KG1 (cell line): ENCODE measurements around the gene SYP.
"Not testable (repeated sequence)": the region's sequence is repeated elsewhere in the genome, so short reads cannot be mapped to it uniquely, and the experiment has no call there.

Experiments used
- DNase-seq: peaks from one replicate; lab custom pipeline; 2025; lab: John Stamatoyannopoulos, UW

Gene SYP

DNA sequence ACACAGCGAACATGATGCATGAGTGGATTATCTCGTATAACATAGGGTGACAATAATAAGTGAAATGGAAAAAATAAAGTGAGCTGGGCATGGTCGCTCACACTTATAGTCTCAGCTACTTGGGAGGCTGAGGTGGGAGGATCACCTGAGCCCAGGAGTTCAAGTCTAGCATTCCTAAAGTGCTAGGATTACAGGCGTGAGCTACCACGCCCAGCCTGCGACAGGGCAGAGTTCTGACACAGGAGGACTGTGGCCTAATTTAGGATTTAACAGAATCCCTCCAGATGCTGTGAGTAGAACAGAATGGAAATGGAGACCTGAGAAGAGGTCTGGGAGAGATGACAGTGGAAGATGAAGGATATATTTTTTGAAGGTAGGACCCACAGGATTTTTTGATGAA is 10.4 kb downstream of the SYP start:
- no peak for DNase-seq

DNA sequence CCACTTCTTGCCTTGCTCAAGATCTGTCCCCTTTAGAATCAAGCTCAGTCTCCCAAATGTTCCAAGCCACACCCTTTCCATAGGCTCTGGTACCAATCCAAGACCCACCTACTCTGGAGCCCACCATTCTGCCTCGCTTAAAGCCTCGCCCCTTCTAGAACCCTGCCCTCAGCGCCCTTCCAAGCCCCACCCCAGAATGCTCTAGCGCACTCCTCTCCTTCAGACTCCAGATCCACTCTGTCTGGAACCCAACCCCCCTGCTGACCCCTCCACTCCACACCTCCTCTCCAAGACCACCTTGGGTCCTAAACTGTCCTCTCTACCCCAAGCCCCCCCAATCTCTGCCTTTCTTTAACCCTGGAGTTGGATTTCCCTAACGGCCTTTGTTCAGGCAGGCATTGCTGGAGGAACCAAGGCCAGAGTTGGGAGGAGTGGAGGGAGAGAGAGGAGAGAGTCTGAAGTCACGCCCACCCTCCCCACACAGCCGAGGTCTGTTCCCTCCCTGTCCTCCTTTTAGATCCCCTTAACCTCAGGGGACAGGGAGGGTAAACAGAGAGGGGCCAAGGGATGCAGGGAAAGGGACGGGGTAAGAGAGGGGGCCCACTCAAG is 11.4 kb downstream of the SYP start:
- DNase-seq = no peak

DNA sequence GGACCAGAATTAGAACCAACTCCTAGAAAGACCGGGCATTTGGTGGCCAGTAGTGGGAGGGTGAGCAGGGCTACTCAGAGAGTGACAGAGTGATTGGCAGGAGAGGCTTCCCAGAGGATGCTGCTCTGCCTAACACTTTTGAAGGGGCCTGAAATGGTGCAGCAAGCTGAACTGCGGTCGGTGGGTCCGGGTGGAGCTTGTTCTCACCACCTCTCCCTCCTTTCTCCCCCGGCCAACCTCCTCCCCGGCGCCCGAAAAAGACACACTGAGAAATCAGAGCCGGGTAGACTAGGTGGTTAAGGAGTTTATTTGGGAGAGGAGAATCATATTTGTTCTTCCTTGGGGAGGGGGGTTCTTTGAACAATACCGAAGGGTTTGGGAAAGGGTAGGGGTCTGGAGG is 12.5 kb downstream of the SYP start:
- no peak for DNase-seq

DNA sequence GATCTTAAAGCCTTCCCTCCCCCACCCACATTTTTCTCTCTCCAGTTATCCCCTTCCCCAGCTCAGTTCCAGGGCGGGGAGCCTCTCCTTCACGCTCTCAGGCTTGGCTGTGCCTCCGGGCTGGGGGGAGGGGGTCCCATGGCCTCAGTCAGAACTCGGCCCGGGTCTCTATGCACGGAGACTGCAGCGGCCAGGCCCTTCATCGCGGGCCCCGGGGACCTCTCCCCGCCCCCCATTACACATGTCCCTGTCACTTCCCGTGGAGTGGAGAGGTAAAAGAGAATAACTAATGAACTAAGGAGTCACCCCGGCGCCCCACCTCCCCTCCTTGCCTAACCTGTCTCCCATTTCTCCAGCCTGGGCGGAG is 13.0 kb downstream of the SYP start:
- DNase-seq = no peak

DNA sequence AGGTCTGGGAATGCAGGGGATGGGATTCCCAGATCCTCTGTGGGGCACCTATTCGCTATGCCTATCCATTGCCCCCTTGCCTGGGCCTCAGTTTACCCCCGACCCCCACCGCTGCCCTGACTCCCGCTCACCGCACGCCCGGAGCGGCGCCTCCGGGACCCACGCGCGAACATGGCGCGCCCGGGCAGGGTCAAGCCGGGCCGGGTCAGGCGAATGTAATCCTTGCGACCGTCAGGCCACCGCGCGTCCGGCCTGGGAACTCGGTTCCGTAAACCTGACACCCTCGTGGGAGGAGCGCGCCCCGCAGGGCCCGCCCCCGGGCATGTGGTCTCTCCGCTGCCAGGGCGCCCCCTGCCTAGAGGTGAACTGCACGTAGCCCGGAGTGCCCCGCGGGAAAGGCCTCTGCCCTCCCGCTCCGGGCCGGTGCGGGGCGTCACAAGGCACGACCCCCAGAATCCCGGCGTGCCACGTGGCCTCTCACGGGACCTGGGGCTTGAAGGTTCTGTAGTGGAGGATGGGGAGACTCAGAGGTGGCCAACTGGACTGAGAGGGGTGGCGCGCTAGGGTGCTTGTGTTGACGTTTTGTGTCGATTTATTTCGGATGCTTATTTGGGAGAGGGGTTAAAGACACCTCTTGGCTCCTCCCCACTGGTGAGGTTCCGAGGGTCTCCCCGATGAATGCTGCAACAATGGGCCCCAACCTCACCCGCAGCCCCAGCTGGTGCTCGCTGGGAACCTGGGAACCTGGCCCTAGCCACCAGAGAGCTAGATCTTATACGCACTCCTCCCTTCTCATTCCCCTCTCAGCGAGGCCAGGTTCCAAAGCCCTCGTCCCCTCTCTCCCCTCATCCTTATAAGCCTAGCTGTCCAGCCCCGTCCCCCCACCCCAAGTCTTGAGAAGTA is 13.6 kb downstream of the SYP start, which contains the start of gene PRICKLE3:
Gene PRICKLE3 (minus strand): TSS at position 249 of the 903 bp plus-strand sequence. CDS start 76 bp downstream, at position 173.
- peak; percentile 9 for DNase-seq

DNA sequence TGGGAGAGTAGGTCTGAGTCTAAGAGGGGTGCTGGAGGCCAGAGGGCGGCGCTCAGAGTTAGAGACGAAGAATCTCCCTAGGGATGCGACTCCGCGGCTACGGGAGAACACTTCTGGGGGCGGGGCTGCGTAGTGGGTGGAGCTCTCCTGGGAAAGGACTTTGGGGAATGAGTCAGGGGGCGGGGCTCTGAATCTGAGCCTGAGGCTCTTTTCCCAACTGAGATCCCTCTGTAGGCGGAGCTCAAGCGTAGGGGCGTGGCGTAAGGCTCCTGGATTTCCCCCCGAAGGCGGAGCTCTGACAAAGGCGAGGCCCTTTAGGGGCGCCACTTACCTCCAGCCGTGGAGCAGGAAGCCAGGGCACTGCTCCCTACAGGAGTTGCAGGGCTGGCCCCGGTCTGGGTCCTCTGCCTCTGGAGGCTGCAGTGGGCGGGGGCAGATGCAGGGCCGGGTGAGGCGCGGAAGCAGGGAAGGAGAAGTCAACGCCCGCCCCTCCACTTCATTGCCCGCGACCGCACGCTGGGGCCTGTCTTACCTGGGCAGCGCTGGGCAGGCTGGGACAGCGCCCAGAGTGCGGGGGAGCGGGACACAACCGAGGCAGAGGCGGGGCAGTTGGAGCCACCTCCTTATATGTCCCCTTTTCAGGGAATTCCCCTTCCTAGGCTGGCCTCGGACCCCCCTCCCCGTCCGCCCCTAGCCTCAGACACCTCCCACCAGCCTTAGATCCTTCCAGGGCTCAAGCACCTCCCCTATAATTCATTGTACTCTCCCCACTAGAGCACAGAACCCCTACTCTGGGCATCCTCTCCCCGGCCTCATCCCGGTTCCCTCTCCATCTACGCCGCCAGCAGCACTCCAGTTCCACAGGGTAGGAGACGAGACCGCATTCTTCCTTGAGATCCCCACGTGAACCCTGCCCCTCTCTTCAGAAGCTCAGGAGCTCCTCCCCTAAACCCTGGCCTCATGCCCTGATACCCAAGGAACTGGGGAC is 15.4 kb downstream of the SYP start:
- no peak for DNase-seq

DNA sequence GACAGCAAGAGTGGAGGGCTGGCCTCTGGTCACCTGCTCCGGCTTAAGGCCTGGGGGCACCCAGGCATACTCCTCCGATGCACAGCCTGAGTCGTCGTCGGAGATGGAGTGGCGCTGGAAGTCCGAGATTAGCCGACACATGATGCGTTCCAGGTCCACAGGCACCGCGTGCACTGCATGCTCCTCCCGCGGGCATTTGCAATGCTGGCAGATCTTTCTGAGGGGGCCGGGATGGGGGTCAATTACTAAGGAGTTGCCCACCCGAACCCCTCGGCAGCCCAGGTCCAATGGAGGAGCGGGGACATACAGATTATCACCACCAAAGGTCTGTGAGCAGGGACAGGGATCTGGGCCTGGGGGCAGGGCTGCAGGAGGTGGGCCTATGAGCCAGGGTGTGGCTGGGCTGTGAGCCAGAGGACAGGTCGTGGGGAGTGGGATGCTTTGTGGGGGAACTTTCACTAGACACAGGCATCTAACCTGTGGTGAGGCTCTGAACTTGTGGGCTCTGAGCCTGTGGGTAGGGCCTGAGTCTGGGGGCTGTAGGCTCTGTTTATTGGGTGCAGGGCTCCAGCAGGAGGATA is 16.2 kb downstream of the SYP start:
- no peak for DNase-seq

DNA sequence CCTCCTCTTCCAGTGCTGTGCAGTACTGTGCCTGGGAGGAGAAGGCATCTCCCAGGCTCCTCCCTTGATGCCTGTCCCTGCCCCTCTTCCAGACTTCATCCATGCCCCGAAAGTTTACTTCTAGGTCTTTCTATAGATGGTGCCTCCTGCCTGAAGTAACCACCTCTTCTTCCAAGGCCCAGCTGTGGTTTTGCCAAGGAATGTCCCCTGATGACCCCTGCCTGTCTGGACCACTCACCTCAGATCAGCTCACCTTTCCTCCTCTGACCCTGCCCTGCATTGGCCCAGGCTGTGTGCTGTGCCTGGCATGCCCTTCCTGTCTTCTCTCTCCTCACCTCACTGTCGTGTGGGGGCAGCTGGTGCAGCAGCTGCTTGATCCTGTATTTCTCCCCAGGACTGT is 20.6 kb downstream of the SYP start:
- no peak for DNase-seq

DNA sequence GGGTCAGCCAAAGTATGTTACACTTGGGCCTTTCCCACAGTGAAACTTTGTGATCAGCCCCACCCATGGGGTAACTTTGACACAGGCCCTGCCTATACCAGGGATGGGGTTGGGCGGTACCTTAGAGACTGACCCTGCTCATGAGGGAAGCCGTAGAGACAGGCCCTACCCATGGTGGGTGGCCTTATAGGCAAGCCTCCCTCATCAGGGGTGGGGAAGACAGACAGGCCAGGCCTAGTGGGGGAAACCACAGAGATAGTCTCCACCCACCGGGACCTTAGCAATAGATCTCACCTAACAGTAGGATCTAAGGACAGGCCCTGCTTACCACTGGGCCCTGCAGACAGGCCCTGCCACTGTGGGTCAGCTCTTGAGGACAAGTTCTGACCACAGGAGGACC is 21.5 kb downstream of the SYP start:
- DNase-seq = no peak

DNA sequence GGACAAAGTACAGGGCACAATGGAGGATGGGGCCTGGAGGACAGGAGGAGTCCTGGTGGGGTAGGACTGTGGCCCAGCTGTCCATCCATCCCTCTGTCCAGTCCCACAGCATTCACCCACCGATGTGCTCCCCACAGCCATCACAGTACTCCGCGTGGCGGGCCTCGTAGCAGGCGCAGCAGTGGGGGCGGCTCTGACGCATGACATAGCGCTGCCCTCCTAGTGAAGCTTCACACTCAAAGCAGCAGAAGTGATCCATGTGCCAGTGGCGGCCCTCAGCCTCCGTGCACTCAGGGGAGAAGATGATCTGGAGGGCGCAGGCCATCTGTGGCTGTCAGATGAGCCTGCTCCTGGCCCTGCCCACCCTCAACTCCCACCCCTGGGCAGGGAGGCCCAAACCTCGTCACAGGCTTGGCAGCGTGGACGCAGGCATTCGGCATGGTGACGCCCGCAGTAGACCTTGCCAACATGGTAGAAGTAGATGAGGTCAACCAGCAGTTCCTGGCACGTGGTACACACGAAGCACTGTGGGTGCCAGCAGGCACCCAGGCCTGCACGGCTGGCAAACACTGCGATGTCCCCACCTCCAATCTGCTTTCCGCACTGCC is 22.0 kb downstream of the SYP start:
- DNase-seq = no peak

DNA sequence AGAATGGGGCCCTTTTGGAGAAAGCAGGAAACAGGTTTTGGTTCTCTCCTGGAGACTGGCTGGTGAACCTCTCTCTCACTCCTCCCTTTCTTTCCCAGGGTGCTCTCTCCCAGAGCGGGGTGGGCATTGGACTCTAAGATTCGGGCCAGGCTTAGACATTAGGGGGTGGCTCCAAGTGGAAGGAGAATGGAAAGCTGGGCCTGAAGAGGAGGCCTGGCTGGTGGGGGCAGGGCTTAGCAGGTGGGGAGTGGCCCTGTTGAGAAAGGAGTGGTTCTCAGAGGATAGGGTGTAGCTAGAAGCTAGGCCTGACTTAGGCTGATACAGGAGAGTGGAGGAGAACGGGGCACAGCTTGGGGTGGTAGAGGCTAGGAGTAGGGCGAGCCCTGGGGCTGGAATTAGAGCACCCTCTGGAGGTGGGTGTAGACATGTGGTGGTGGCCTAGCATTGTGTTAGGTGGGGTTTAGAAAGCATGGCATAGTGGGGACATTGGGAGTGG is 22.6 kb downstream of the SYP start:
- no peak for DNase-seq

DNA sequence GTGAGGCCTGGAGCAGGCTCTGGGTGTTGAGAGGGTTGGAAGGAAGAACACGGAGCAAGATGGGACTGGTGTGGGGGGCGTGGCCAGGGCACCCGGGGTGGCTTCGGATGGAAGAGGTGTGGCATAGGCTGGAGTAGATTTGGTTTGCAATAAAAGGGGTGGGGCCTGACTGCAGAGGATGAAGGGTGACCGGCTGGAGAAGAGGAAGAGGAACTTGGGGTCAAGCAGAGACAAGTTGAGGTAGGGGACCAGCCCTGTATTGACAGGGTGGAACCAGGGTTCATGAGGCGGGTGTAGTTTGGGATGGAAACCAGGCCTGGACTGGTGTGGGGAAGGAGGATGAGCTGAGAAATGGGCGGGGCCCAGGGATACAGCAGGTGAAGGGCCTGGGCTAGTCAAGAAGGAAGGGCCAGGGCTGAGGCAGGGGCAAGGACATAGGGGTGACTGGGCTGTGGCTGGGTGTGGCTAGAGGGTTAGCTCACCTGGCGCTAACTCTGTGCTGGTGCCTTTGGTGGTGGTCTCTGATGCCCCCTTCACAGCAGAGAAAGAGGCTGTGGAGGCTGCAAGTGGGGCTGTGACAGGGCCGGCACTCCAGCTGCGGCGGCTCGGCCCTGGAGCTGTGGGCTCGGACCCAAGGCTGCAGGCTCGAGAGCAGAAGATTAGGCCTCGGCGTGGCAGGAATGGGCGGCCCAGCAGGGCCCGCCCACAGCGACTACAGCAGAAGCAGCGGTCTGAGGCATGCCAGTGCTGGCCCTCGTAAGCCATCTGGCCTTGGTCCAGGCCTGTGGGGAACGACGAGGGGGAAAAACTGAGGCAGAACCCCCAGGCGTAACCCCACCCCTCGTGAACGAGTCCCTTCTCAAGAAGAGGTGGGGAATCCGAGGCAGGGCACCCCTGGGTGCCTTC is 23.3 kb downstream of the SYP start:
- no peak for DNase-seq

DNA sequence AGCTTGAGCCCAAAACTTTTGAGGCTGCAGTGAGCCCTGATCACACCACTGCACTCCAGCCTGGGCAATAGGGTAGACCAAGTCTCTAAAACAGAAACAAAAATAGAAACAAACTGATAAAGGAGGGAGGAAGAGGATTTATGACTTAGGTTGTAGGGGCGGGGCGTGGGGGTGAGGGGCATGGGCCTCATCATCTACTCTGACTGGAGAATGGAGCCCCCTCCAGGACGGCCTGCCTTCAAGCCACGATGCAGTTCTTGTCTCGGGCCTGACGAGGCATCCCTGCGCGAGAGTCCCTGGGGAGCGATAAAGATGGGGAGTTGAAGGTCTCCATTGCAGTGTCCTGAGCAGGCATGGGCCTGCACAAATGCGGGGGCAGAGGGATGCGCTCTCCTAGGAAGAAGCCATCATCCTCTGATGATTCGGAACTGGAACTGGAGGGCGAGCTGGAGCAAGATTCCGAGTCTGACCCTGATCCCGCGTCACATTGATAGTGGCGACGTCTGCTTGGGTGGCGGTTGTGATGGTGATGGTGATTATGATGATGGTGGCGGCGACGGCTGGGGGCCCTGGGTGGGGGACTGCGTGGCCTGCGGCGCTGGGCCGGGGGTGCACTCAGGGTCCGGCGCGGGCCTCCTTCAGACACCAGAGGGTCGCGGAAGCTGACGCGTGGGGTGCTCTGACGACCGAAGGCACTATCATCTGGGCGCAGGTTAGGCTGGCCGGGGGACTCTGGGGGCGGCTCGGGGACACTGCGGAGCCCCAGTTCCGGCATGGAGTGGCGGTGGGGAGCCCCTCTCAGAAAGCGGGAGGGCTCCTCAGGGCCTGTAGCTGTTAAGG is 24.3 kb downstream of the SYP start:
- DNase-seq = no peak

DNA sequence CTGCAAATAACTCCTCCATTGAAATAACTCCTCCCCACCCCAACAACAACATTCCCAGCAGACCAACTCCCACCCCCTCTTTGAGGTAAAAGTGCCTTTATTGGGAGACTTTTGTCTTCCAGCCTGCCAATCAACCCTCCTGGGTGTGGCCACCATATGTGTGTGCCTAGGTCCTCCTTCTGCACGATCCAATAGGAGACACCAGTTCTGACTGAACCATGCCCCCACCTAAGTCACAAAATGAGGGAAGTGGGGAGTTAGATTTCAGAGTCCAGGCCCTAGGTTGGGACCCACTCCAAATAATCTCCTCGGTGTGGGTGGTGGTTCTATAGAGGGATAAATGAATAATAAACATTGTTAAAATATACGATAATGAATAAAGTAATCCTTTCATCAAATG is 25.3 kb downstream of the SYP start:
- DNase-seq = no peak

DNA sequence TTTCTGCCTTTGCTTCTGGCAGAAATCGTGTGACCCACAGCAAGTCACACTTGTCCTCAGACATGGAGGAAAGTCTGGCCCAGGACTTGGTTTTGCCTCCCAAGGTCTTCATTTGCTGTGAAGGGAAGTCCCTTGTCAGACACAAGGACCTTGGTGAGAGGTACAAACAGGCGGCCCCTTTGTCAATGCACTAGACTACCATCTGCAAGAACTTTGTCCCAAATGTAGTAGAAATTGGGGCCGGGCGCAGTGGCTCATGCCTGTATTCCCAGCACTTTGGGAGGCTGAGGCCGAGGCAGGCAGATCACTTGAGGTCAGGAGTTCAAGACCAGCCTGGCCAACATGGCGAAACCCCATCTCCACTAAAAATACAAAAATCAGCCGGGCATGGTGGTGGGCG is 26.4 kb downstream of the SYP start:
- not testable (repeated sequence) for DNase-seq

DNA sequence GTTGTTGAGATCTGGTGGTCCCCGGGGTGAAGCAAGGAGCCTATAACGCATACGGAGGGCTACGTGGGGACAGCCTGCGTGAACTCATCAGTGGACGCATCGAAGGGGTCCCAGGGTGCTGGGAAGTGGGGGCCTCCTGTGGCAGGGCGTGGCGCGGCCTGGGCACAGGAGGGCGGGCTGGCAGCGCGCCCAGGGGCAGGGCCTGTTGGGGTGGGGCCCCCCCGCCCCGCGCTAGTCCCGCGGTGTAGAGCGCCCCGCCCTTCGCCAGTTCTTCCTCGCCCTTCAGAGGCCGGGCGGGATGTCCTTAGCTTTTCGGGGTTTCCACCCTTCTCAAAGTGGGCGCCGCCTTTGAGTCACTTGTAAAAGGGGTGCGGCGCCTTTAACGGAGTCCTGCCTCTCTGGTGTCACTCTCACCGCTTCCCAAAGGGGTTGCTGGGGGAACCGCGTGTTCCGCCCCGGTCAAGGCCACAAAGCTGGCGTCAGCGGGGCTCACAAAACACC is 27.7 kb downstream of the SYP start:
- DNase-seq = peak; percentile 48

DNA sequence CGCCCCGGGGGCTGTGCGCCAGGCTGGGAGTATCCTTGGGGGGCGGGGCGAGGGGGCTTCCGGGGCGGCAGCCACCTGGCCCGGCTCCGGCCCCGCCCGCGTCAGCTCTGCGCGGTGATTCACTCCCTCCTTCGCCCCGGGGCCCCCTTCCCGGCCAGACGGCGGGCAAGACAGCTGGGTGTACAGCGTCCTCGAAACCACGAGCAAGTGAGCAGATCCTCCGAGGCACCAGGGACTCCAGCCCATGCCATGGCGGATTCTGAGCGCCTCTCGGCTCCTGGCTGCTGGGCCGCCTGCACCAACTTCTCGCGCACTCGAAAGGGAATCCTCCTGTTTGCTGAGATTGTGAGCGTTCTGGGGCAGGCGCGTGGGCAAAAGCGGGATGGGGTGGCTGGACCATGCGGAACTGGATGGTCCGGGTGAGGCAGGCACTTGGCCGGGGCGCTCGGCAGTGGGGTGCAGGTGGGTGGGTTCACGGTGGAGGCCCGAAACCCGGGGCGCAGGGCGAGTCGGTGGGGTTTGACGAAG is 28.2 kb downstream of the SYP start, which contains the start of gene PLP2:
Gene PLP2 (plus strand): TSS at position 147 of the 528 bp plus-strand sequence. CDS start 103 bp downstream, at position 250.
- peak; percentile 1 for DNase-seq

DNA sequence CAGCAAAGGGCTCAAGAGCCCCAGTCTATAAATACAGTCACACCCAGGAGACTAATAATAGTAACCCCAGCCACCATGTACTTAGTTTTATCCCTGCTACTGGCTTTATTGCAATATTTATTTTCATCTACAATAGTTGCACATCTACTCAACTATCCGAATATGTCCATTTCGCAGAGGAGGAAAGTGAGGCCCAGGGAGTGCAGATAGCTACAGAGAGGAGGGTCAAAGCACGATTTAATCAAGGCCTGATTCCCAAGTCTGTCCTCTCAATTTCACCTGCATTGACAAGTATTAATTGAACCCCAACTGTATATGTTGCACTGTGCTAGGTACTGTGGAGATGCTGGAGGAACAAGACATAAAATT is 32.3 kb downstream of the SYP start:
- DNase-seq = no peak
